NCI-H2029 (cell line): ENCODE results near the gene MROH7.
"Not testable (repeated sequence)": the region's sequence is repeated elsewhere in the genome, so short reads cannot be mapped to it uniquely, and the experiment has no call there.

Experiments
- DNase-seq: peaks from one replicate; lab custom pipeline; 2025; lab: John Stamatoyannopoulos, UW

MROH7 gene

GRCh38 chr1:54610048-54610447, 31.5 kb upstream of the MROH7 start:
- no peak for DNase-seq

GRCh38 chr1:54610601-54611580, 30.7 kb upstream of the MROH7 start:
- no peak for DNase-seq

- DNase-seq: no peak
These were observed 30.0 kb upstream of the MROH7 start for GRCh38 chr1:54611621-54612020.

GRCh38 chr1:54614024-54614423, 27.6 kb upstream of the MROH7 start:
- no peak for DNase-seq

GRCh38 chr1:54614563-54614962, 27.0 kb upstream of the MROH7 start:
- DNase-seq: no peak

- no peak for DNase-seq
These were observed 25.9 kb upstream of the MROH7 start for GRCh38 chr1:54615531-54616279.

- DNase-seq: no peak
These were observed 21.8 kb upstream of the MROH7 start for GRCh38 chr1:54619749-54620148.

- no peak for DNase-seq
These were observed 18.2 kb upstream of the MROH7 start, which contains the start of gene FAM151A for GRCh38 chr1:54623216-54624007. Gene FAM151A, minus strand, starts transcription at chr1:54623525. Its CDS starts 130 bp downstream, at chr1:54623395.

- DNase-seq: no peak
These were observed 16.8 kb upstream of the MROH7 start for GRCh38 chr1:54624466-54625464.

- no peak for DNase-seq
These were observed 14.4 kb upstream of the MROH7 start for GRCh38 chr1:54627196-54627595.

GRCh38 chr1:54635804-54636203, 5.8 kb upstream of the MROH7 start:
- not testable (repeated sequence) for DNase-seq

GRCh38 chr1:54636461-54637446, 4.8 kb upstream of the MROH7 start:
- DNase-seq: not testable (repeated sequence)

- DNase-seq: no peak
These were observed 1.2 kb upstream of the MROH7 start for GRCh38 chr1:54640361-54640760.

- DNase-seq: no peak
These were observed 2.1 kb downstream of the MROH7 start for GRCh38 chr1:54643736-54644135.

GRCh38 chr1:54645806-54646676, 4.5 kb downstream of the MROH7 start:
- no peak for DNase-seq

GRCh38 chr1:54649130-54649898, 7.7 kb downstream of the MROH7 start:
- no peak for DNase-seq

GRCh38 chr1:54649921-54650320, 8.3 kb downstream of the MROH7 start:
- no peak for DNase-seq

GRCh38 chr1:54650417-54650816, 8.8 kb downstream of the MROH7 start:
- DNase-seq: no peak
